Left cardiac atrium (tissue), 4 donors: ENCODE measurements around the gene SLC2A5. TPM values are rescaled to one million over a fixed set of nuclear protein-coding genes. Genes with fewer than 3 reads are reported as not detected.

Source experiments
- ATAC-seq, 2 donors: fragments of 200-7000 bp; cut with Tn5 transposase; one replicate each; pipeline ENCODE4 v1.9.1; 2020; ENCODE audit warnings: mild to moderate bottlenecking in 2 of 2, moderate library complexity in 2 of 2
- DNase-seq: peaks from one replicate; pipeline ENCODE4 v3.0.0-alpha.2; 2020
- intact Hi-C, 2 donors: fragments of 100-400 bp; cut with DNase I; formaldehyde crosslinking; loops; one replicate each; pipeline versions ENCODE4 v1.14.1 to v1.15.1; 2022 to 2023
- total RNA-seq, 2 donors: library from RNA; stranded (reverse); fragmentation: NEBNext Ultra II Directional; extraction: Animal tissue kit (Norgen Biotek cat#: 25700); gene quantifications; one replicate each; pipeline ENCODE4 v1.2.1, GENCODE V29; 2021
- donor health status: DM: no; HTN: yes; CAD: no.
- donor health status: DM: no; HTN: yes; CAD: no; lungs with severe emphysema.
- donor health status: DM: yes; HTN: yes; CAD: no.
- donor health status: Dilated cardiomyopathy.

SLC2A5 gene
- total RNA-seq, 2 donors from 2014 or later, result 2.0 to 3.8 TPM

DNA sequence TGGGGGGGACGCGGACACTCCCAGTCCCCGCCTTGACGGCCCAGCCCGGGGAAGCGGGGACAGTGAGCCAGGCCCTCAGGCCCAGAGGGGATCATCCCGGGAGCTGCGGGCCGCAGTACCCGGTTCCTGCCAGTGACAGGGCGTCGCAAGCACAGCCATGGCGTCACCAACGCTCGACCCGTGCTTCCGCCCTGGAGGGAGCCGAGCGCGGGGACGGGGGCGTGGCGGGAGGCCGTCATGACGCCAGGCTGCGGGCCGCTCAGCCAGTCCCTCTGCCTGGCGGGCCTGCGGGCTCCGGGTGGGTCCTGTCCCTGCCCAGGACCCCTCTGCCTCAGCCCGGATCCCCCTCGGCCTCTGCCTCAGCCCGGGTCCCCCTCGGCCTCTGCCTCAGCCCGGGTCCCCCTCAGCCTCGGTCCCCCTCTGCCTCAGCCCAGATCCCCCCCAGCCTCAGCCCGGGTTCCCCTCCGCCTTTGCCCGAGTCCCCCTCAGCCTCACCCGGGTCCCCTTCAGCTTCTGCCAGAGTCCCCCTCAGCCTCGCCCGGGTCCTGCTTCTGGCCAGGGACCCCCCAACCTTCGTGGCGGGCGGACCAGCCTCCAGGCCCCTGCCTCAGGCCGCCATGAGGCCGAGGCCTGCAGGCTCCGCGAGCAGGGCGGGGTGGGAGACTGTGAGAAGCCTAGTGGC is 2.3 kb upstream of the SLC2A5 start:
- ATAC-seq (no peak), DNase-seq (no peak)
- intact Hi-C loops, result no loop called here

DNA sequence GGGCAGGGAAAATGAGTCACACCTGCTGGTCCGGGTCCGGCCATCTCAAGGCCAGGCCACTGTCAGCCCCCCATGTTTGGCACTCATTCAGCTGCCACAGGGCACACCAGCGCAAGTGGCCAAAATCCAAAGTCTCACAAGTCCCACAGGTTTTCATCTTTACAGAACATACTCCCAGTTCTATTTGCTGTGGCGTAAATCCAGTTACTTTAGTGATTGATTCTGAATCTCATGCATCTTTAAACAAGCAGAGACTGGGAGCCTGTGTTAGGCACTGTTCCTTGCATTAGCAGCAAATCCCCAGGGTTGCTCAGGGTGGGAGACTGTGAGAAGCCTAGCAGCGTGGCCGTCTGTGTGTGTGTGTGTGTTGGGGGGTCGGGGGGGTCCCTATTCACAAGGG is 1.1 kb upstream of the SLC2A5 start:
- intact Hi-C loops, result no loop called here
- DNase-seq (no peak), ATAC-seq (no peak)

DNA sequence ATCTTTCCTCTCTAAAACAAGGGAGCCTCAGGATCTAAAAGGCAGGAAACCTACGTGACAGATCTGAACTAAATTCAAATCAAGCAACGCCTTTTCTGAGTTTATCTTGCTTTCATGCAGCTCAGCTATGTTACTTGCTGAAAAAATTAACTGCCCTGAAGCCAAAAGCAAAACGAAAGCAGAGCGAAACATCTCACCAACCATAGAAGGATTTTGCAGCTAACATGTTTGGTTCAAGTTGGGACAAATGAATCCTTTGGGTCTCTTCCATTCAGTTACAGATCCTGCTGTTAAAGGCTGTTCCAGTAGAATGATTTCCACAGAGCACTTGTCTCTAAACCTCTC is 482 bp downstream of the SLC2A5 start:
- DNase-seq (no peak), ATAC-seq (peak in 1 of 2 donors; percentile 11)
- intact Hi-C loops, result no loop called here

DNA sequence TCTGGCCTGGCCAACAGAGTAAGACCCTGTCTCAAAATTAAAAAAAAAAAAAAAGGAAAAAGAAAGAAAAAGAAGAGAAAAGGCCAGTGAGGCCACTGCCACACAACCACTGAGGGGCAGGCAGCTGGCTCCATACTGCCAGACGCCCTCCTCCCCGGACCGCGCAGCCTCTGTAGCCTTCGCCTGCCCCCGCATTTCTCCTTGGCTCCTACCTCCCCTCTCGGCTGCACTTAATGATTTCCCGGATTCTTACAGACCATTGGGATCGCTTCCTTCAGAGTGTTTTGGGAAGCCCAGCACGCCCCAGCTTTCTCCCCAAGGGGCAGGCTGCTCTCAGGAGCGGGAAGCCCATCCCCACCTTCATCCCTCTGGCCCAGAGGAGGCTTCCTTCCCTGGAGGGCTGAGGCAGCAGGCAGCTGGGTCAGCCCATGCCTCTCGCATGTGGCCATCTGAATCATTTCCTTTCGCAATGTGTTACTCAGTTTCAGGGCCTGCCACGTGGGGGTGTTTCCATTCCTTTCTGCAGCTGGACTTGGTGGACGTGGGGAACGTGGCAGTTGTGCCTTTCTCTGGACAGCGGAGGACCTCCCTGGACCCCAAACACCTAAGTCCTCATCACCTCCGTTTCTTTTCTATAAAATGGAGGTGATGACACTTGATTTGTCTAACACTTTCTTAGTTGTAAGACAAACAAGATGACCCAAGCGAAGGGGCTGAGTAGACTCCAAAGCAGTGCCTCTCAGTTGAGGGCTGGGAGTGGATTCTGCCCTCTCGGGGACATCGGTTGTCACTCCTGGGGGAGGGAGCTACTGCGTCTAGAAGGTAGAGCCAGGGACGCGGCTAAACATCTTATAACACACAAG is 2.3 kb downstream of the SLC2A5 start:
- intact Hi-C loops, result no loop called here
- peak; percentile 72 for DNase-seq
- peak; percentile 79 to 81 for ATAC-seq

DNA sequence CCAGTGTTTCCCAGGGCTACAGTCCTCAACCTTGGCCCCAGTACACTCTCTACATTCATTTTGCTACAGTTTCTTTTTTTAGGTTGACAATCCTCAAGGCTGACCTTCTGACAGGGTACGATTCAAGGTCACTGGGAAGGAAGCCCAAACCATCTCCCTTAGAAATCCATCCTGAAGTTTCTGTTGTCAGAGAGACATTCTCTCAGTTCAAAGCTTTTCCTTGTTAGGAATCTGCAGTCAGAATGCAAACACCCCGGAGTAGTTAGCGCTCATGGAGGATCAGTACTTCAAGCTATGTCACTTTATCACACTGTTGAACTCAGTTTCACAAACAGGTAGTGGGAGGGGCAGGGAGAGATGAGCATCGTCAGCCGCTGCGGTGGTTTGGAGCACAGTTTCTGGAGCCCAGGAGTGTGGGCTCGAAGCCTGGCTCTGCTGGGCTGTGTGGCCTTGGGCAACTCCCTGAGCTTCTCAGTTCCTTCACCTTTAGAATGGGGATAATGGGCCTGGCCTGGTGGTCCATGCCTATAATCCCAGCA is 4.2 kb downstream of the SLC2A5 start:
- intact Hi-C loops, result no loop called here
- ATAC-seq, result no peak
- DNase-seq, result no peak

DNA sequence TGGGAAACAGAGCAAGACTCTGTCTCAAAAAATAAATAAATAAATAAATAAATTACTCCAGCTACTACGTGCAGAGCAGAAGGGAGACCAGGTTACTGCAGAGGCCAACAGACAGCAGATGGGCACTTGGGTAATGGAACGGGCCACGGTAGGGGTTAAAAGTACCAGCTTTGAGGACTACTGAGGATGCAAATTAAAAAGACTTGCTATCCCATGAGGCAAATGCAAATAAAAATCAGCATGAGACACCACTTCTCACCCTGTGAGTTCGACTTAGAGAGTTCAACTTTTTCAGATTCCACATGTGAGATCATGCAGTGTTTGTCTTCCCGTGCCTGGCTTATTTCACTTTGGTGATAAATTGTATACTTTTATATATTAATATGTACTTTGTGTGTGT is 6.6 kb downstream of the SLC2A5 start:
- ATAC-seq, result no peak
- DNase-seq, result no peak
- intact Hi-C loops, result no loop called here

DNA sequence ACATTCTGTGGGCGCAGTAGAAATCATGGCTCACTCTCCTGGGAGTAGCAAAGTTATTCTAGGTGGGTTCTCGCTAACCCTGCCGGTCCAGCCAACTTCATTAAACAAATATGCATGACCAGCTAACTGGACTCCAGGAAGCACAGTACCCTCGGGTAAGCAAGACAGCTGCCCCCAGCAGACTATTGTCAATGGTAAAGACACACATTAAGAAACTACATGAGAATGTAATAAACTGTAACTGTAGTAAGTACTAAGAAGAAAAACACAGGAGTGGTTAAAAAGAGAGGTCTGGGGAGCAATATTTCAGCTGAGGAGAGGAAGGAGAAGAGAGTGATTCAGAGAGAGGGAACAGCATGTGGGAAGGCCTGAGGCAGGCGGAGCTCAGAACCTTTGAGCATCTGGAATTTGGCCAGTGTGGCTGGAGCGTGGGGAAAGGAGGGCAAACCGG is 7.4 kb downstream of the SLC2A5 start:
- DNase-seq (no peak), ATAC-seq (no peak)
- intact Hi-C loops, result no loop called here

DNA sequence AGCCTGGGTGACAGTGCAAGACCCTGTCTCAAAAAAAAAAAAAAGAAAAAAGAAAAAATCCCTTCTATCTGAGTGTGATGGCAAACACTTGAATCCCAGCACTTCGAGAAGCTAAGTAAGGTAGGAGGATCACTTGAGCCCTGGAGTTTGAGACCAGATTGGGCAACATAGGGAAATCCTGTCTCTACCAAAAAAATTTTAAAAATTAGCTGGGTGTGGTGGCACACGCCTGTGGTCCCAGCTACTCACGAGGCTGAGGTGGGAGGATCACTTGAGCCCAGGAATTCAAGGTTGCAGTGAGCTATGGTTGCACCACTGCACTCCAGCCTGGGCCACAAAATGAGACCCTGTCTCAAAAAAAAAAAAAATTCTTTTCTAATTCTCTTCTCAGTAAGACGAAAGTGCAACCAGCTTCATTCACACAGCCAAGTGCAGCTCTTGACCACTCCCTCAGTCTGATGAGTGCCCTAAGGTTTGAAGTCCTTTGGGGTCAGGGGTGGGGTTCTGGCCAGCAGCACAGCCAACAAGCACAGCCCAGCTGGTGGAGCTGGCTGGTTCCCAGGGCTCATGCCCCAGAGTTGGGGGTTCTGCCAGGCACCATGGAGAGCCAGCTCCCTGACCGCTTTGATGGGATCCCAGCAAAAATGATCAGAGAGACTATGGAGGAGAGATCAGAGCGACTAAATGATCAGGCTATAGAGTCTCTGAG is 8.0 kb downstream of the SLC2A5 start:
- intact Hi-C loops, result no loop called here
- ATAC-seq (peak in 1 of 2 donors; percentile 75), DNase-seq (no peak)

DNA sequence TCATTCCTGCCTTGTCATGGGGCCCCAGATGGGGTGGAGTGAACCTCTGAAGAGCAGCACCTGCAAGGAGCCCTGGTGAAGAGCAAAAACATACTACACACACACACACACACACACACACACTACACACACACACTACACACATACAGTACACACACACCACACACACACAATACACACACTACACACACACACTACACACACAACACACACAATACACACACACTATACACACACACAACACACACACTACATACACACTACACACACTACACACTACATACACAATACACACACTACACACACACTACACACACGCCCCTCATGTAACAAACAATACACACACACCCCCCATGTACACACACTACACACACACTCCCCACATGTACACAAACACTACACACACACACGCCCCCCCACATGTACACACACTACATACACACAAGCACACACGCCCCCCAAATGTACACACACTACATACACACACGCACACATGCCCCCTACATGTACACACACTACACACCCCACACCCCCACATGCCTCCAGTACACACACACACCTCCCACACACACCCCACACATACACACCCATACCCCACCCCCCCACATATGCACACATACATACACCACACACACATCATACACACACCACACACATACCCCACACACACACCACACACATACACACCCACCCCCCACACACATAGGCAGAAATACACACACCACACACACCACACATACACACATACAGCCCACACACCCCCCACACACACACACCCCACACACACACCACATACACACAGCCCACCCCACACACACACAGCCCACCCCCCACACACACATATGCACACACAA is 9.3 kb downstream of the SLC2A5 start:
- ATAC-seq (no peak), DNase-seq (no peak)
- intact Hi-C loops, result no loop called here

DNA sequence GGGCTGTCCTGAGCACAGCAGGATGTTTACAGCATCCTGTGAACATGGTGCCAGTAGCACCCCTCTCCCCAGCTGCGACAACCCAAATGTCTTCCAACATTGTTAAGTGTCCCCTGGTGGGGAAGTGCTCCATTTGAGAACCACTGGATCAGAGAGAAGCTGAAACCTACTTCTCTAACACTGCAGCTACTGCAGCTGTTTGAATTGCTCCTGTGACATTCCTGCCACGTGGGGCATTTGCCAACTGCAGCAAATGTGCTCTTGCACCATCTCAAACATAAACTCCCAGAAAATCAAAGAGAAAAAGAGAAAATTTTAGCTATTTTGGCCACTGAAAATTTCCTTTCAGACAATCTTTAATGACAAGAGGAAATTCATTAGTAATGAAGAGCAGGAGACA is 11.0 kb downstream of the SLC2A5 start:
- no peak for DNase-seq
- no peak for ATAC-seq
- intact Hi-C loops, result no loop called here

DNA sequence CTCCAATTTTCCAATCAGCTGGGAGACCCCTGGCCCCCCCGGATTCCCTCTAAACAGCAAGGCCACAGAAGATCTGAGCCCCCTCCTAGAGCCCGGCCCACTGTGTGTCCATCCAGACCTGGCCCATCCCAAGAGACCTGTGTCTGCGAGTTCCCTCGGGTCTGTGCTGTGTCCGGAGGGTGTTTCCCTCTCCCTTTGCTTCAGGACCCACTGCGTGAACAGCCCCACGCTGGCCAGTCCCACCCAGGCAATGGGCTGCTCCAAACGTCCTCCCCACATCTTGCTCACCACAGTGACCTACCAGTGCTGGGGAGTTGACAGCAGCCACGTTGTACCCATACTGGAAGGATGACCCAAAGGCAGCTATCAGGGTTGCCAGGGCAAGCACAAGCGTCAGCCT is 11.6 kb downstream of the SLC2A5 start:
- ATAC-seq (no peak), DNase-seq (no peak)
- intact Hi-C loops, result no loop called here

DNA sequence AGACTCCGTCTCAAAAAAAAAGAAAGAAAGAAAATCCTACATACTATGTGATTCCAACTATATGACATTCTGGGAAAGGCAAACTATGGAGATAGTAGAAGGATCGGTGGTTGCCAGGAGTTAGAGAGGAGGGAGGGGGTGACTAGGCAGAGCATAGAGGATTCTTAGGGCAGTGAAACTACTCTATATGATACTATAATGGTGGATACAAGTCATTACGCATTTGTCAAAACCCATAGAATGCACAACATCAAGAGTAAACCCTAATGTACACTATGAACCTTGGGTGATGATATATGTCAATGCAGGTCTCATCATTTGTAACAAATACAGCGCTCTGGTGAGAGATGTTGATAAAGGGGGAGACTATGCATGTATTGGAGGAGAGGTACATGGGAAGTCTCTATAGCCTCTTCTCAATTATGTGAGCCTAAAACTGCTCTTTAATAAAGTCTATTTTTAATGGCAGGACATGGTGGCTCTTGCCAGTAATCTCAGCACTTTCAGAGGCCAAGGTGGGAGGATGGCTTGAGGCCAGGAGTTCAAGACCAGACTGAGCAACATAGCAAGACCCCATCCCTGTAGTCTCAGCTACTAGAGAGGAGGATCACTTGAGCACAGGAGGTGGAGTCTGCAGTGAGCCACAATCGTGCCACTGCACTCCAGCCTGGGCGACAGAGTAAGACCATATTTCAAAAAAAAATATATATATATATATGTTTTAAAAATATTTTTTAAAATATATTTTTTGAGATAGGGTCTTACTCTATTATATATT is 17.0 kb downstream of the SLC2A5 start:
- no peak for DNase-seq
- intact Hi-C loops, result no loop called here
- no peak for ATAC-seq

DNA sequence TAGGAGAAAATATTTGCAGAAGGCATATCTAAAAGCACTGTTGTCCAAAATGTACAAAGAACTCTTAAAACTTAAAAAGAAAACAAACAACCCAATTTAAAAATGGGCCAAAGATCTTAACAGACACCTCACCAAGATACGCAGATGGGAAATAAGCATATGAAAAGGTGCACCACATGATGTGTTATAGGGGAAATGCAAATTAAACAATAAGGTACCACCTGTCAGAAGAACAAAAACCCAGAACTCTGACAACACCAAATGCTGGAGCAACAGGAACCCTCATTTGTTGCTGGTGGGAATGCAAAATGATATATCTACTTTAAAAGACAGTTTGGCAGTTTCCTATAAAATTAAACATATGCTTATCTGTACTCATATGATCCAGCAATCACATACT is 18.1 kb downstream of the SLC2A5 start:
- DNase-seq, result no peak
- intact Hi-C loops, result no loop called here
- ATAC-seq, result no peak

DNA sequence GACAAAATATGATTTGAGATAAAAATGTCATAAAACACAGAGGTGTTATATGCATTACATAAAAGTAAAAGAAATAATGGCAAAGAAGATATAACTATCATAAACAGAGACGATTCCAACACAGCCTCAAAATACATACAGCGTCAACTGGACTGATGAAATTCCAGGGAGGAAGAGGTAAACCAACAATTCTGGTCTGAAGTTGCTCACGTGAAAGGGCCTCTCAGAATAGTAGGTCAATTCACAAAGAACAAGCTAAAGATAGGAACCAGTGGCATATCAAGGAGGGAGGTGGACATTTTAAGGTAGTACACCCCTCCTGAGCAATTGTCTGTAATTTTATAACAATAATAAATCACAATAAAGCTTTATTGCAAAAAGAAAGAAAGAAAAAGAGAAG is 18.6 kb downstream of the SLC2A5 start:
- ATAC-seq (no peak), DNase-seq (no peak)
- intact Hi-C loops, result no loop called here

DNA sequence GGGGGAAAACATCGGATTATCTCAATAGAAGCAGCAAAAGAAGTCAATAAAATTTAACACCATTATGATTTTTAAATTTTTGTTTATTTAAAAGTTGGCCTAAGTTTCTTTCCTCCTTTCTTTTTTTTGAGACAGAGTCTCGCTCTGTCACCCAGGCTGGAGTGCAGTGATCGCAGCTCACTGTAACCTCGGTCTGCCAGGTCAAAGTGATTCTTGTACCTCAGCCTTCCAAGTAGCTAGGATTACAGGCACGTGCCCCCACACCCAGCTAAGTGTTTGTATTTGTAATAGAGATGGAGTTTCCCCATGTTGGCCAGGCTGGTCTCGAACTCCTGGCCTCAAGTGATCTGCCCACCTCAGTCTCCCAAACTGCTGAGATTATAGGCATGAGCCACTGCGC is 20.9 kb downstream of the SLC2A5 start:
- no peak for ATAC-seq
- no peak for DNase-seq
- intact Hi-C loops, result no loop called here

DNA sequence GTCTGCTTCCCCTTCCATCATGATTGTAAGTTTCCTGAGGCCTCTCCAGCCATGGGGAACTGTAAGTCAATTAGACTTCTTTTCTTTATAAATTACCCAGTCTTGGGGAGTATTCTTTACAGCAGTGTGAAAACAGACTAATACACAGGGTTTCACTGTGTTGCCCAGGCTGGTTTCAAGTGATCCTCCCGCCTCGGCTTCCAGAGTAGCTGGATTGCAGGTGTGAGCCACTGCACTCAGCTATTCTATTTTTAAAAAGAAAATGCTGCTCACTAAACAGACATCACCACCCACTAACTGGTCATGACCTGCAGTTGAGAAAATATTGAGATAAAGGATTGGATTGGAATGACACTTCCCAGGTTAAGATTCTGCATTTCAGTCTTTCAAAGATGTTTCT is 22.4 kb downstream of the SLC2A5 start:
- ATAC-seq (no peak), DNase-seq (no peak)
- intact Hi-C loops, result no loop called here

DNA sequence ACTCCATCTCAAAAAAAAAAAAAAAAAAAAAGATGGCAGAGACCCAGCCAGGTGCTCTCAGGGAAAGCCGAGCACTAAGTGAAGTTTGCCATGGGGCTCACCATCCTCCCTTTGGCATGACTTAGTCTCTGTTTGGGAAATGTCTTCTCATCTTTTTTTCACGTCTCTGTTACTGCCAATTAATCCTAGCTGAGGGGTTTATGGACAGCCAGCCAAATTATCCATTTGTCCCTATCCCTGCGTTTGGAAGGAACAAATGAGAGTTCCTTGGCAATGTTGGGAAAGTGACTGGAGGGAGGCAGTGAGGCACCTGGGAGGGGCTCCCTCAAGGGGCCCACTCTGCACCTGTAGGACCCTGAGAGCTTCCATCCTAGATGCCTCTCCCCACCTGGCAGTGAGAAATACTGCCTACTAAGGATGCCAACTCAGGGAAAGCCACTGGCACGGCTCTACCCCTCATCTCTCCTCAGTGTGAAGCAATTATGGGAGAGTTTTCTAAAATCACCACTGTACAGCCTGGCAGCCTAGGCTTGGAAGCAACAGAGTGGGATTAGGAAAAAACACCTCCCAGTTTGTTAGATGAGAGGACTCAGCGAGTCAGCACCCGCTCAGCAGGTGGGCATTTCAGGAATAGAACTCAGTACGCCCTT is 23.4 kb downstream of the SLC2A5 start:
- intact Hi-C loops, result no loop called here
- no peak for ATAC-seq
- DNase-seq, result no peak

DNA sequence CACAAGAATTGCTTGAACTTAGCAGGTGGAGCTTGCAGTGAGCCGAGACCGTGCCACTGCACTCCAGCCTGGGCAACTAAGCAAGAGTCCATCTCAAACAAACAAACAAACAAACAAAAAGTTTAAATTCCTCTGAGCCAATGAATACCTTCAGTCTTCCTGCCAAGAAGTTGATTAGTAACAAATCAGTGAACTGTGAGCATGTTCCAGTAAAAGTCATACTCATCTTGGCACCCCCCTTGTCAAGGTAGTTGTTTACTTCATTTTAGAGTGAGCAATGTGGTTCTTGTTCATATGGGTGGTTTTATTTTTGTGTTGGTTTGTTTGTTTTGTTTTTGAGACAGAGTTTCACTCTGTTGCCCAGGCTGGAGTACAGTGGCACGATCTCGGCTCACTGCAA is 25.2 kb downstream of the SLC2A5 start:
- no peak for ATAC-seq
- no peak for DNase-seq
- intact Hi-C loops, result no loop called here
